ENCODE data around the gene TBC1D9B. TPM values are rescaled to one million over a fixed set of nuclear protein-coding genes. Genes with fewer than 3 reads are reported as not detected.
A peak's percentile ranks its signal among the peaks of the same experiment; 100 is the strongest.

The TBC1D9B gene
- total and polyA plus RNA-seq, 9 of the 15 experiments (the other 6 are each of a cell fraction or from before 2014, with no cell fraction given): 2.9 to 59.1 (median 33.5) TPM

DNA sequence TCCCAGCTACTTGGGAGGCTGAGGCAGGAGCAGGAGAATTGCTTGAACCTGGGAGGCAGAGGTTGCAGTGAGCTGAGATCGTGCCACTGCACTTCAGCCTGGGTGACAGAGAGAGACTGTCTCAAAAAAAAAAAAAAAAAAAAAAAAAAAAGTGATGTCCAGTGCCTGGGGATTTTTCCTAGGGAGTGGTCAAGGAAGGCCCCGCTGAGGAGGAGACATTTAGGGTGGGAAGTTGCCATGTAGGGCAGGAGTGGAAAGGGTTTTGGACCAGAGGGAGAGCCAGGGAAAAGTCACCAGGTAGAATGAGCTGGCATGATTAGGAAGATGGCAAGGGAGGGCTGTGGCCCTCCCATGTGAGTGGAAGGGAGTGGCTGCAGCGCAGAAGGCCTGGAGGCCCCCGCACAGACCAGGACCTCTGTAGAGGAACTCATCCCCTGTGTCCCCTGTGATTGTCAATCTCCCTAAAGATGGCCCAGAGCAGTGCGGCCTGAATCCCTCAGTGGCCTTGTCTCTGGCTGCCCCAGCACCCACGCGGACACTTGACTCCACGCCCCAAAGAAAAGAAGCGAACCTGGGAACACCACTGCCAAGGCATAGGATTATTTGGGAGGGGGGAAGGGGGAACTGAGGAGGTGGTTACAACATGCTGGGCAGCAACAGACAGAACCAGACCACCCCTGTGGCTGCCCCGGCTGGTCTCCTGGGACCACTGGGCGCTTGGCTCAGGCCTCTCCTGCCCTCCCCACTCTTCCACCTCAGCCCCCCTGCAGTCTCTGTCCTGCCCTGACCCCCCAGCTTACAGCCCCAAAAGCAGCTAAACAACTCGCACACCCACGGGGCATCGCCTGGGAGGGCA, 89.6 kb downstream of the TBC1D9B start:
- no peaks in the 10 kb centered on the region for H3K27me3 ChIP-seq (ENCODE audit: control insufficient read depth in 2 of 2, insufficient read depth in 2 of 2, low read length in 2 of 2)
- peaks cover 19% of the 10 kb centered on the region for H4K20me1 ChIP-seq (replicated peaks; ENCODE audit: control insufficient read depth, insufficient read depth, low read length)
- peak overlapping the region; percentile 28; the same call in 1 of the 2 replicates for H3K4me3 ChIP-seq
- H3K27ac ChIP-seq (ENCODE audit: extremely low read depth, low read depth, low read length): peak overlapping the region; percentile 98
- H3K9ac ChIP-seq (ENCODE audit: insufficient read depth in 1 of 2, low read depth in 2 of 2, low read length in 2 of 2): peak overlapping the region; percentile 96 to 97
- POLR2A ChIA-PET: no interaction called here
- H3K36me3 ChIP-seq (ENCODE audit: control insufficient read depth, insufficient read depth, low read length): peaks cover 47% of the 10 kb centered on the region; the same call in 2 of the 3 replicates
- no peaks in the 10 kb centered on the region for H3K9me3 ChIP-seq (replicated peaks; ENCODE audit: control insufficient read depth, insufficient read depth, low read depth, low read length)
- H2AFZ ChIP-seq (ENCODE audit: low read depth, low read length): peak overlapping the region; percentile 80
- 34% methylated on average over 13 of the region's 14 CpGs for WGBS (ENCODE audit: insufficient coverage, low coverage, missing lambda C conversion rate)
- in situ Hi-C loops (cut with MboI) (no loop called here), intact Hi-C loops (cut with micrococcal nuclease) (loop anchor here (2.0 kb wide), 1 partner anchor 13 kb away; no protein-coding TSS in a partner anchor)
- peaks cover 69% of the 10 kb centered on the region for H3K79me2 ChIP-seq (ENCODE audit: control insufficient read depth, insufficient read depth, low read length)
- H3K9me1 ChIP-seq (ENCODE audit: control insufficient read depth, insufficient read depth, low read length): peaks cover 12% of the 10 kb centered on the region
- ATAC-seq (no peak), FAIRE-seq (no peak), DNase-seq (ENCODE audit: extremely low read depth in 1 of 4, low spot score in 3 of 4) (peak in 1 of 4 experiments; percentile 56)
- H3K4me2 ChIP-seq (ENCODE audit: insufficient read depth, low read length): peak overlapping the region; percentile 73
- TSS peak; percentile 81 for BruUV-seq (replicated peaks)
- CTCF ChIA-PET (ENCODE audit: low intra/inter-chr PET ratio): no interaction called here
- H3K4me1 ChIP-seq (replicated peaks in 1 of 2; ENCODE audit: control insufficient read depth in 2 of 2, insufficient read depth in 2 of 2, low read length in 2 of 2): peaks cover 40 to 74% of the 10 kb centered on the region in 2 experiments
- TF ChIP-seq, protein P1, sequence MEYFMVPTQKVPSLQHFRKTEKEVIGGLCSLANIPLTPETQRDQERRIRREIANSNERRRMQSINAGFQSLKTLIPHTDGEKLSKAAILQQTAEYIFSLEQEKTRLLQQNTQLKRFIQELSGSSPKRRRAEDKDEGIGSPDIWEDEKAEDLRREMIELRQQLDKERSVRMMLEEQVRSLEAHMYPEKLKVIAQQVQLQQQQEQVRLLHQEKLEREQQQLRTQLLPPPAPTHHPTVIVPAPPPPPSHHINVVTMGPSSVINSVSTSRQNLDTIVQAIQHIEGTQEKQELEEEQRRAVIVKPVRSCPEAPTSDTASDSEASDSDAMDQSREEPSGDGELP (CRISPR knock-in tag; IDR thresholded peaks at IDR 0.05; ENCODE audit: borderline replicate concordance): no peak
- peak; percentile 5; the same call in 1 of the 2 replicates for TF ChIP-seq PHF8 (IDR thresholded peaks at IDR 0.05; ENCODE audit: borderline replicate concordance, low read length)
- 0 out of 2 replicates have a peak, but pooled peaks have one; percentile 9 for TF ChIP-seq CXXC5 (CRISPR knock-in tag; IDR thresholded peaks at IDR 0.05)
- TF ChIP-seq RBBP5 (IDR thresholded peaks at IDR 0.05; ENCODE audit: borderline replicate concordance, insufficient read depth, low read length, poor library complexity, severe bottlenecking): peak; percentile 20
- 0 out of 4 replicates have a peak, but pooled peaks of 1 of the 2 experiments have one; percentile 17 for TF ChIP-seq HDAC1 (IDR thresholded peaks at IDR 0.05)
- 0 out of 2 replicates have a peak, but pooled peaks have one; percentile 13 for TF ChIP-seq ZNF830 (CRISPR knock-in tag; IDR thresholded peaks at IDR 0.05)
- TF ChIP-seq, protein P2, sequence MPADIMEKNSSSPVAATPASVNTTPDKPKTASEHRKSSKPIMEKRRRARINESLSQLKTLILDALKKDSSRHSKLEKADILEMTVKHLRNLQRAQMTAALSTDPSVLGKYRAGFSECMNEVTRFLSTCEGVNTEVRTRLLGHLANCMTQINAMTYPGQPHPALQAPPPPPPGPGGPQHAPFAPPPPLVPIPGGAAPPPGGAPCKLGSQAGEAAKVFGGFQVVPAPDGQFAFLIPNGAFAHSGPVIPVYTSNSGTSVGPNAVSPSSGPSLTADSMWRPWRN (IDR thresholded peaks at IDR 0.05; ENCODE audit: low read depth): no peak
- TF ChIP-seq ZNF384 (IDR thresholded peaks at IDR 0.05; ENCODE audit: low read depth, low read length): peak; percentile 45
- peak; percentile 43 for TF ChIP-seq DPF2 (IDR thresholded peaks at IDR 0.05)
- no peak for TF ChIP-seq ZFPM2 (CRISPR knock-in tag; IDR thresholded peaks at IDR 0.05)
- TF ChIP-seq, protein P3, sequence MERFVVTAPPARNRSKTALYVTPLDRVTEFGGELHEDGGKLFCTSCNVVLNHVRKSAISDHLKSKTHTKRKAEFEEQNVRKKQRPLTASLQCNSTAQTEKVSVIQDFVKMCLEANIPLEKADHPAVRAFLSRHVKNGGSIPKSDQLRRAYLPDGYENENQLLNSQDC (CRISPR knock-in tag; IDR thresholded peaks at IDR 0.05): no peak
- 0 out of 2 replicates have a peak, but pooled peaks have one; percentile 3 for TF ChIP-seq E2F3 (CRISPR knock-in tag; IDR thresholded peaks at IDR 0.05)
- TF ChIP-seq HDAC2 (IDR thresholded peaks at IDR 0.05): 0 out of 2 replicates have a peak, but pooled peaks have one; percentile 15
- TF ChIP-seq, protein P4, sequence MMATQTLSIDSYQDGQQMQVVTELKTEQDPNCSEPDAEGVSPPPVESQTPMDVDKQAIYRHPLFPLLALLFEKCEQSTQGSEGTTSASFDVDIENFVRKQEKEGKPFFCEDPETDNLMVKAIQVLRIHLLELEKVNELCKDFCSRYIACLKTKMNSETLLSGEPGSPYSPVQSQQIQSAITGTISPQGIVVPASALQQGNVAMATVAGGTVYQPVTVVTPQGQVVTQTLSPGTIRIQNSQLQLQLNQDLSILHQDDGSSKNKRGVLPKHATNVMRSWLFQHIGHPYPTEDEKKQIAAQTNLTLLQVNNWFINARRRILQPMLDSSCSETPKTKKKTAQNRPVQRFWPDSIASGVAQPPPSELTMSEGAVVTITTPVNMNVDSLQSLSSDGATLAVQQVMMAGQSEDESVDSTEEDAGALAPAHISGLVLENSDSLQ (IDR thresholded peaks at IDR 0.05): peak; percentile 28; the same call in 1 of the 2 replicates
- 0 out of 2 replicates have a peak, but pooled peaks have one; percentile 22 for TF ChIP-seq MTA3 (IDR thresholded peaks at IDR 0.05; ENCODE audit: borderline replicate concordance)
- TF ChIP-seq ARHGAP35 (IDR thresholded peaks at IDR 0.05; ENCODE audit: partially characterized antibody): peak; percentile 79
- TF ChIP-seq RHOXF2B (CRISPR knock-in tag; conservative IDR thresholded peaks at IDR 0.05): 0 out of 2 replicates have a peak, but pooled peaks have one; percentile 2
- TF ChIP-seq ILK (tag; IDR thresholded peaks at IDR 0.05; ENCODE audit: borderline replicate concordance, low read depth): no peak
- TF ChIP-seq SIRT6 (IDR thresholded peaks at IDR 0.05; ENCODE audit: low read depth, low read length): no peak

Data from K562 (cell line).